ENCODE data around the gene AGL.
A peak's percentile ranks its signal among the peaks of the same experiment; 100 is the strongest.
"Not testable (repeated sequence)": the region's sequence is repeated elsewhere in the genome, so short reads cannot be mapped to it uniquely, and the experiment has no call there.

The AGL gene

DNA sequence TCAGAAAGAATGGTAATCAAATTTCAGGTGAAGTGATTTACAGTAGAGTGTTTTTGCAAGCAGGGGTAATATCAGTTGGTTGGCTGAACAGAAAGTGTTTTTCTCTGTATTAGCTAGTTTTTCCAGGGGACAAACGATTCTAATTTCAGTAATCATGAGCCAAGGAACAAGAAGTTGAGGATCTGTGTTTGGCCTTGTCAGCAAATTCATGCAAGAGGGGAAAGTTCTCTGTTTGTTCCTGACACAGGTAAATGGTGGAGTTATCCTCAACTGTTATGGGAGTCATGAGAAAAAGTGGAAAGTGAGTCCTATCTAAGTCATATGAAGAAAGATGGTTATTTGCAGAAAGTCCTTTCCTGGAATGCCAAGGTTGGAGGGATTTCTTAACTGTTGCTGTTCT lies 95.0 kb downstream of the AGL start:
- DNase-seq = no peak

DNA sequence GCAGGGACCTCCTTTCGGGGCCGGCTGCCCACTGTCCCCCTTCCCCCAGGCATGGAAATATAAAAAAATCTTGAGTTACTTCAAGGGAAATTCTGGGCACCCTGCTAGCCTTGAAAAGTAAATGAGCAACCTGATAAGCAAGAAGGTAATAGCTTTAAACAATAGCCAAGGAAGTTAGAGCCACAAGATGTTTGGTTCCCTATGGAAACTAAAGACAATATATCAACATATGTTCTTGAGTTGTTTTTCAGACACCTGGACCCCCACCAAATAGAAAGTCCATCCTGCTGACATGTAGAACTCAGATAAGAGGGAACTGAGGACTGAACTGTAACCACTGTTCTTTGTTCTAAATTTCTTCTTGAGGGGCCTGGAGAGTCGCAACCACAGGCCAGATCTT lies 100.3 kb downstream of the AGL start:
- DNase-seq = no peak

DNA sequence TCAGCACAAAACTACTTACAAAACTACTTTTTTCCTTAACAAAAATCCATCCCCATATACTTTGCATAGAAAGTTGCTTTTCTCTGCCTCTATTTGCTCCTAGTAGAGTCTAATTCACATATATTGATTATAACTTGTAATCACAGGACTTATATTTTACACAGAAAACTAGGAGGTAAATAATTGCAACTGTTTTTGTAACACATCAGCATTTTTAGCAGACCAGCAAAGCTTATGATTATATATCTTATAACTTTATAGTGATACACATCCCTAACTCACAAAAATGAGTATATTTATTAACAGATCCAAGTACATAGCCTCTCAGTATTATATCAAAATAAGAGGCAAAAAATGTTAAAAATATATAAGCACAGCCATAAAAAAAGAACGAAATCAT lies 102.4 kb downstream of the AGL start:
- DNase-seq = no peak

DNA sequence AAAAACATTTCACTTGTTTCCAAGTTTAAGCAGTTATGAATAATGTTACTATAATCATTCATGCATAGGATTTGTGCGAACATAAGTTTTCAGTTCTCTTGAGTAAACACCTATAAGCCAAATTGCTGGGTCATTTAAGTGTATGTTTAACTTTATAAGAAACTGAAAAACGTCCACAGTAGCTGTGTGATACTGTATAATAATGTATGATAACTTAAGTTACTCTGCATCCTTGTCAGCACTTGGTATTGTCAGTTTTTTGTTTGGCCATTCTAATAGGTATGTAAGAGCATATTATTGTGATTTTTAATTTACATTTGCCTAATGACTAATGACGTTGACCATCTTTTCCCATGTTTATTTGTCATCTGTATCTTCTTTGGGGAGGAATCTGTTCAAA lies 105.2 kb downstream of the AGL start:
- DNase-seq = no peak

DNA sequence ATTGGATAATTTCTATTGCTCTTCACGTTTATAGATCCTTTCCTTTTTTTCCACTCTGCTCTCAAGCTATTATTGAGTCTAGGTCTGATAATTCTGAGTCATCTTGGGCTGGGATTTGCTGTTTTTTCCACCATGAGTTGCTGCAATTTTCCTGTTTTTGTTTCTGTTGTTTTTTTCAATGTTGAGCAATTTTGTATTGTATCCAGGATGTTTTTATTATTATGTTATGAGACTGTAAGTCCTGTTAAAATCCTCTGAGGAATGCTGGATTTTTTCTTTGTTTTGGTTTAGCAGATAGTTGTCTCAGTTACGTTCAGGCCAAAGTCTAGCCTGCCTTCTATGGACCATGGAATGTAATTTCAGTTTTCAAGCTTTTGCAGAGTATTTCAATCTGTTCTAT lies 106.6 kb downstream of the AGL start:
- no peak for DNase-seq

DNA sequence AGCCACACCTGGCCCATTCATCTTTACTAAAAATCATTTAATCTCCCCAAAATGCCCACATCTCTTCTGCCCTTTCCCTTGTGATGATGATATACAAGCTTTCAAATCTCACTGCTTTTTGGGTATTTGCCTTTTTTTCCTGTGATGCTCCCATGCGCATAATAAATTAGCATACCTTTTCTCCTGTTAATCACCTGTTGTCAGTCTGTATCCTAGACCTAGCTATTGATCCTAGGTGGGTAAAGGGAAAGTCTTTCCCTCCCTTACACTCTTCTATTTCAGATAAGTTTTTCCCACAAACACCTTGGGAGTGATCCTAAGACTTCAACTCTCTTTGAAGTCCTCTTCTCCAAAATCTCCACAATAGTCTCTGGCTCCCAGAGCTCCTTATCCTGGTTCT lies 107.7 kb downstream of the AGL start:
- no peak for DNase-seq

DNA sequence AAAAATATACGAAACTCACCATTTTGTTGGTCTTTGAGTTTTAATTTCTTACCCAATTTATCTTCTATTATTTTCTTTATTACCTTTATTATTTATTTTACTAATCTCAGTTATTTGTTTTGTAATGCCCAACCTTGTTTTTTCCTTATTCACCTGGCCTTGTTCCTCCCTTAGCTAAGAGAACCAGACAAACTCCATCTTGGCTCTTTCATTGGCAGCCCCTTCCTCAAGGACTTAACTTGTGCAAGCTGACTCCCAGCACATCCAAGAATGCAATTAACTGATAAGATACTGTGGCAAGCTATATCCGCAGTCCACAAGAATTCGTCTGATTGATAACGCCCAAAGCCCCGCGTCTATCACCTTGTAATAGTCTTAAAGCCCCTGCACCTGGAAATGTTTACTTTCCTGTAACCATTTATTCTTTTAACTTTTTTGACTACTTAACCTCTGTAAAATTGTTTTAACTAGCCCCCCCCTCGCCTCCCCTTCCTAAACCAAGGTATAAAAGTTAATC lies 109.1 kb downstream of the AGL start:
- DNase-seq = not testable (repeated sequence)

DNA sequence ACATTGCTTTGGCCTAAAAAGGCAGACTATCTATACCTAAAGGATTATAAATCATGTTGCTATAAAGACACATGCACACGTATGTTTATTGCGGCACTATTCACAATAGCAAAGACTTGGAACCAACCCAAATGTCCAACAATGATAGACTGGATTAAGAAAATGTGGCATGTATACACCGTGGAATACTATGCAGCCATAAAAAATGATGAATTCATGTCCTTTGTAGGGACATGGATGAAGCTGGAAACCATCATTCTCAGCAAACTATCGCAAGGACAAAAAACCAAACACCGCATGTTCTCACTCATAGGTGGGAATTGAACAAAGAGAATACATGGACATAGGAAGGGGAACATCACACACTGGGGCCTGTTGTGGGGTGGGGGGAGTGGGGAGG lies 110.1 kb downstream of the AGL start:
- DNase-seq = not testable (repeated sequence)

DNA sequence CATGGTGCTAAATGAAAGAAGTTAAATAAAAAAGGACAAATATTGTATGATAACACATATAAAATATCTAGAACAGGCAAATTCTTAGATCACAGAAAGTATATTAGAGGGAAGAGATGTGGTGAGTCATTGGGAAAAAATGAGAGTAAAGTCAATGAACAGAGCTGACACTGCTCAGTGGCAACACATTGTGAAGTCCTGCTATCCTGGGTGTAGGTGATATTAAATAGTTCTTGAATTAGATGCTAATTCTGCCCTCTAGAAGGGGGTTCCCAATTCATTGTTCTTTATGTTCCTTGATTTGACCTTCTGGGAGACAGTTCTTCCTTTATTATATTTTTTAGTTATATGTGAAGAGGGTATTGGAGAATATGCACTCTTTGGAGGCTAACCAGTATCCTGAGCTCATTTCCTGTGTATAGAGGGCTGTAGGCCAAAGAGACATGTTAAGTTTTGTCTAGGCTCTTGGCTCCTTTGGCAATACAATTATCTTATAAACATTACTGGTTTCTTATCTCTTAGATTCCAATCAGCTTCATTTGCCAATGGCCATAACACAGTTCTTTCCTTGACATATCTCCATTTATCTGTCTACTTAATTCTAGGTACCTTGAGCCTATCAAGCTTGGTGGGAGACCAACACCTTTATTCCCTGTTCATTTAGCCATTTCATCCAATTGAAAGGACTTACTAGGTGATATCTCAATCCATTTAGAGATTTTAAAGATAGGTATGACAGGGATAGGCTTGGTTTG lies 113.1 kb downstream of the AGL start:
- DNase-seq = no peak

DNA sequence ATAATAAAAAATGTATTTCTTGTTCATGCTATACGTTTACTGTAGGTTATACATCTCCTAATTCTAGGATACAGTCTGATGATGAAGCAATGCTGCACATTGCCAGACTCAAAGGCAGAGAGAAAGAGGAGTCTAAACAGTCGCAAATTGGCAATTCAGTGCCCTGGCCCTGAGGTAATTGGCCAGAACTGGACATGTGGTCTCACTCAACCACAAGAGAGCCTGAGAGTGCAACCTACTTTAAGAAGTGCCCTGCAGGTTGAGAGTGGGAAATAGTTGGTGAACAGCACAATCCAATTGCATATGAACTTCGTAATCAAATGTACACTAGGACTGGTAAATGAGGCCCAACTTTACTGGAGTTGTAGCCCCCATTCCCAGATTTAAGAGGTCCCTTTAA lies 114.6 kb downstream of the AGL start:
- no peak for DNase-seq

DNA sequence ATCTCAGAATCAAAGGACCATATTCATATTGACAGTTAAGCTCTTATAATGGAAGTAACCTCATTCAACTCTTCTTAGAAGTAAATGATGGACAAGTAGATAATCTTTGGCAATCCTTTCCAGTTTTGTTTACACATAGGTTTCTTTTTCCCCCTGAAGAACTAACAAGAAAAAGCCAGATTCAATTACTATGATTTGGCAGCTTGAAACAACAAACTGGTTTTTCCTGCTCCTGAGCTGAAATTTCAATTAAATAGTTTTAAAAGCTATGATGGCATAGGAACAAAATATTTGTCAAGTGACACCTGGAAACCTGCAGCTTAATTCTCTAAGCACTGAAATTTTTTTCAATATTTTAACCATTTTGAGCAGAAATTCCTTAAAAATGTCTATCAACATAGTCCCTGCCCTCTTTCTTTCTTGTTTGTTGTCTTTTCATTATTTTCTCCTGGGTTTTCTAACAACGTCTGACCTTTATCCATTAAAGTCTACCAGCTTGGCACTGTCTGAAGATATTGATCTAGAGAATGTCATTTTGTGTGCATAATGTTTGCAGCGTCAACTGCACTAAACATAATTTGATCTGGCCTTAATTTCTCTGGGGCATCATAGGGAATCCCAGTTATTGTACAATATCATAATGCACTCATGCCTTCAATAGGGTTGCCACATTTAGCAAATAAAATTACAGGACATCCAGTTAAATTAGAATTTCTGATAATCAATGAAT lies 115.7 kb downstream of the AGL start:
- DNase-seq = no peak

DNA sequence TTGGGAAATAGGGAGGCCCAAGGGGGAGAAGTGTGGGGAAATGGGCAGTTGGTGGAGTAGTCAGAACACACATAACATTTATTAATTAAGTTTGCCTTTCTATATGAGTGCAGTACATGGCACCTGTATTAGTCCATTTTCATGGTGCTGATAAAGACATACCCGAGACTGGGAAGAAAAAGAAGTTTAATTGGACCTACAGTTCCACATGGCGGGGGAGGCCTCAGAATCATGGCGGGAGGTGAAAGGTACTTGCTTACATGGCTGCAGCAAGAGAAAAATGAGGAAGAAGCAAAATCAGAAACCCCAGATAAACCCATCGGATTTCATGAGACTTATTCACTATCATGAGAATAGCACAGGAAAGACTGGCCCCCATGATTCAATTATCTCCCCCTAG lies 118.1 kb downstream of the AGL start:
- DNase-seq = no peak

DNA sequence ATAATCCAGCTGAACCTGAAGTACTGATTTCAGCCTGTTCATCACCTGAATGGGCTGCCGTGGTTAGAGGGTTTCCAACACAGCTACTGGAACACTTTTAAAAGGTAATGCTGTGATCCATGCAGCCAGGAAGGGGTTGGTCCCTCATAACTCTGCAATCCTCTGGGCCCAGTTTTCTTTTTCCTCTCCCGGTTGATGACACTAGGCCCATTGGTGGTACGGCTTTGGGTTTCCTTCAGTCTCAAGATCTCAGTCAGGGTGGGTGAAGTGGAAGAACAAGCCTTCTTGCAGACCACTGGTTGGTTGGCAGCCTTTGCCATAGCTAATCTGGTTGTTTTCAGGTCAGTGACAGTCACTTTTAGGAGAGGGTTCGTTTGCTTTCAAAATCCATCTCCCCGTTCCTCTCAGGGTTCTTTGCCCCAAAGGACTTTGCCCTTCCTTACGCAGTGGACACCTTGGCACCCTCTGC lies 119.1 kb downstream of the AGL start:
- DNase-seq = peak in 1 of 2 donors; percentile 3

DNA sequence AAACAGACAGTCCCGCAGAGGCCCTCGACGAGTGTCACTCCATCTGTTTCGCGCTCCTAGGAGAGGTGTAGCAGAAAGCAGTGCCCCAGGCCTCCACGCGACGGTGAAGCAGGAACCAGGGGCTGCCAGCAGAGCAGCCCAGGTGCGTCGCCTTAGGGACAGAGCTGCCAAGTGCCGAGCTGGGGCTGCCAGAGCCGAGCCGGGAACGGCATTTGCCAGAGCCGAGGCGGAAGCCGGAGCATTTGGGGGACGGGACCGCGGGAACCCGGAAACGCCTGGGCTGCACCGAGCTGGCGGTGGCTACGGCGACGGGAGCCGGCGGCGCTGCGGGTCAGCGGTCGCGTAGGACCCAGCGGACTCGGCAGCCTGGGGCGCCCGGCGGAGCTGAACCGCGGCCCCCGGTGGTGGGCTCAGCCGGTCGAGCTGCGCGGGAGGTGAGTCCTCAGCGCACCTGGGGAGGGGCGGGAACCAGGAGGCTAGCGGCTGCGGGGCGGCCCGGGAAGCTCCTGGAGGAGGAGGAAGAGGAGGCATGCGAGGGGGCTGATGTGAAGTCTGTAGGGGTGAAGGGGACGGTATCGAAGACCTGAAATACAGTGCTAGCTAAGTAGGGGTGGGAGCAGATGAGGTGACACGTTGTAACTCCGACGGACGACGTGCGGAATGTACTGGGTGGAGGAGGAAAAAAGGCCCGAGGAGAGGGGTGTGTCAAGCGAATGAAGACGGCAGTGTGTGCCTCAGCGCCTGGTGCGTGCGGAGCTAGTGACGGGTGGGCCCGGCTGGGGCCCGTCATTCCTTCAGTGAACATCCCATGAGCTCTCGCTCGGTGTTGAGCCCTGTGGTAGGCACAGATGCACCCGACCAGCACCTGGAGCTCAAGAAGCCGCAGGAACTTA lies 119.8 kb downstream of the AGL start, which contains the start of gene SLC35A3:
TSS of gene SLC35A3 (plus strand) at position 268 of the 893 bp plus-strand sequence. CDS start 23,559 bp downstream, outside the sequence.
- DNase-seq = peak; percentile 69 to 72

DNA sequence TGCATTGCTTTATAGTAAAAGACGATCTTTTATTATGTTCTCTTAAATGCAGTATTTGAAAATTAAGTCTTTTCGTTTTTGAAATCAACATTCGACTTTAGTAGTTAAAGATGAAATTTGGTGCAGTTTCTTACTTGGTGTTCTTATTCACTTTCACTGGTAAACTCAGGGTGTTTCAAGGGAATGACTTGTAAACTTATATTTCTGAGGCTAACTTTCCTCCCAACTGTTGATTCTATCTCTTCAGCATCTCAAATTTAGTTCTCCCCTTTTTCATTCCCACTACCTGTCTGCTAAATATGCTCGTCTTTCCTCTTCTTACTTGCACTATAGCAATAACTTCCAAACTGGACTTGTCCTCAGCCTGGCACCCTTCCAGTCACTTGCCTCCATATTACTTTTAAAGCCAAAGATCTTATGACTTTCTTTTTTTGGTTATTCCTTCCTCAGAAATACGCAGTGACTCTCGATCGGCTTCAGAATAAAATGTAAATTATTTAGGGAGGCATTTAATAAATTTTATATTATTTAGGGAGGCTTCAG lies 120.6 kb downstream of the AGL start:
- no peak for DNase-seq

DNA sequence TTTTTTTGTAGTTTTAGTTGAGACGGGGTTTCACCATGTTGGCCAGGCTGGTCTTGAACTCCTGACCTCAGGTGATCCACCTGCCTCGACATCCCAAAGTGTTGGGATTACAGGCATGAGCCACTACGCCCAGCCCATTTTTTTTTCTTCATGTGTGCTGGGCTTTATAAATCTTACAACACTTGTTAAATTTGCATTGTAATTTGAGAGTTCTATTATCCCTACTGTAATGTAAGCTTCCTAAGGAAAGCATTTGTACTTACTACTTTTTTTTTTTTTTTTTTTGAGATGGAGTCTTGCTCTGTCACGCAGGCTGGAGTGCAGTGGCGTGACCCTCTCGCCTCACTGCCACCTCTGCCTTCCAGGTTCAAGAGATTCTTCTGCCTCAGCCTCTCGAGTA lies 121.9 kb downstream of the AGL start:
- not testable (repeated sequence) for DNase-seq
